ENCODE measurements around the gene DNAH12. TPM values are rescaled to one million over a fixed set of nuclear protein-coding genes. Genes with fewer than 3 reads are reported as not detected.
"Not testable (repeated sequence)": the region's sequence is repeated elsewhere in the genome, so short reads cannot be mapped to it uniquely, and the experiment has no call there.

The DNAH12 gene
- total RNA-seq, 1 experiment from 2014 or later: 0.07 TPM

DNA sequence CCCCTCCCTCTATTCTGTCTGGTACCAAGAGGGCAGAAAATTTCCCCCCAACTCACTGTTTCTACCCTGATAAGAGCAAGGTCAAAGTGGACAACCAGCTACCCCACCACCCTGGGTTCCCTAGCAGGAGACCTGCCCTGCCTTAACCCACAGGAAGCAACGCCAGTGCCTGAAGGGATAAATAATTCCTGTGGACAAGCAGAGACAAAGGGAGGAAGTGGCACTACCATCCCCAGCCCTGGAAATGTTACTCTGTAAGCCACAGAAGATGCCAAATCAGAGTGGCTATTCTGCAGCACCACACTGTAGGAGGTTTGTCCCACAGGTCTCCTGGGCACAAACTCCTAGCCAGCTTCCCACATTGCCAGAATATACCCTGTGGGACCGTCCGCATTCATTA lies 80.1 kb downstream of the DNAH12 start:
- POLR2A ChIA-PET (ENCODE audit: unreplicated experiment): interaction anchor here (0.6 kb wide), 1 partner anchor 122 kb away, joined by 6 read pairs; no protein-coding TSS in a partner anchor
- TF ChIP-seq EZH2phosphoT487 (IDR thresholded peaks at IDR 0.05; ENCODE audit: borderline replicate concordance, low read length) (no peak), EZH2 (IDR thresholded peaks at IDR 0.05; ENCODE audit: low read length, unreplicated experiment) (no peak)
- TF ChIP-seq, protein P1, sequence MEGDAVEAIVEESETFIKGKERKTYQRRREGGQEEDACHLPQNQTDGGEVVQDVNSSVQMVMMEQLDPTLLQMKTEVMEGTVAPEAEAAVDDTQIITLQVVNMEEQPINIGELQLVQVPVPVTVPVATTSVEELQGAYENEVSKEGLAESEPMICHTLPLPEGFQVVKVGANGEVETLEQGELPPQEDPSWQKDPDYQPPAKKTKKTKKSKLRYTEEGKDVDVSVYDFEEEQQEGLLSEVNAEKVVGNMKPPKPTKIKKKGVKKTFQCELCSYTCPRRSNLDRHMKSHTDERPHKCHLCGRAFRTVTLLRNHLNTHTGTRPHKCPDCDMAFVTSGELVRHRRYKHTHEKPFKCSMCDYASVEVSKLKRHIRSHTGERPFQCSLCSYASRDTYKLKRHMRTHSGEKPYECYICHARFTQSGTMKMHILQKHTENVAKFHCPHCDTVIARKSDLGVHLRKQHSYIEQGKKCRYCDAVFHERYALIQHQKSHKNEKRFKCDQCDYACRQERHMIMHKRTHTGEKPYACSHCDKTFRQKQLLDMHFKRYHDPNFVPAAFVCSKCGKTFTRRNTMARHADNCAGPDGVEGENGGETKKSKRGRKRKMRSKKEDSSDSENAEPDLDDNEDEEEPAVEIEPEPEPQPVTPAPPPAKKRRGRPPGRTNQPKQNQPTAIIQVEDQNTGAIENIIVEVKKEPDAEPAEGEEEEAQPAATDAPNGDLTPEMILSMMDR (conservative IDR thresholded peaks at IDR 0.05; ENCODE audit: low read depth, low read length): no peak
- no peak overlapping the region for H3K4me3 ChIP-seq (ENCODE audit: low read length)
- no peak overlapping the region for H2AFZ ChIP-seq (ENCODE audit: low read length)
- intact Hi-C loops (cut with micrococcal nuclease): no loop called here
- no peaks in the 10 kb centered on the region for H3K79me2 ChIP-seq (ENCODE audit: low read length)
- H3K9me2 ChIP-seq (replicated peaks; ENCODE audit: low read length): no peaks in the 10 kb centered on the region
- H3K4me1 ChIP-seq (ENCODE audit: insufficient read depth, low read length): no peaks in the 10 kb centered on the region
- no peaks in the 10 kb centered on the region for H3F3A ChIP-seq (ENCODE audit: low read length, unreplicated experiment)
- peaks cover 2% of the 10 kb centered on the region; the same call in 1 of the 2 replicates for H3K27me3 ChIP-seq (ENCODE audit: low read length)
- no peak overlapping the region for H3K4me2 ChIP-seq (ENCODE audit: low read length)
- H3K36me3 ChIP-seq (ENCODE audit: low read depth, low read length): no peaks in the 10 kb centered on the region
- DNase-seq (no peak), ATAC-seq (peak; percentile 46; the same call in 1 of the 2 replicates)
- CTCF ChIA-PET: no interaction called here
- H3K9me3 ChIP-seq (ENCODE audit: low read length): no peaks in the 10 kb centered on the region
- no peak overlapping the region for H3K9ac ChIP-seq (ENCODE audit: low read length)
- no TSS peak for BruUV-seq (replicated peaks)
- H3K27ac ChIP-seq (ENCODE audit: low read length): no peak overlapping the region
- no peaks in the 10 kb centered on the region for H4K20me1 ChIP-seq (ENCODE audit: low read length)

DNA sequence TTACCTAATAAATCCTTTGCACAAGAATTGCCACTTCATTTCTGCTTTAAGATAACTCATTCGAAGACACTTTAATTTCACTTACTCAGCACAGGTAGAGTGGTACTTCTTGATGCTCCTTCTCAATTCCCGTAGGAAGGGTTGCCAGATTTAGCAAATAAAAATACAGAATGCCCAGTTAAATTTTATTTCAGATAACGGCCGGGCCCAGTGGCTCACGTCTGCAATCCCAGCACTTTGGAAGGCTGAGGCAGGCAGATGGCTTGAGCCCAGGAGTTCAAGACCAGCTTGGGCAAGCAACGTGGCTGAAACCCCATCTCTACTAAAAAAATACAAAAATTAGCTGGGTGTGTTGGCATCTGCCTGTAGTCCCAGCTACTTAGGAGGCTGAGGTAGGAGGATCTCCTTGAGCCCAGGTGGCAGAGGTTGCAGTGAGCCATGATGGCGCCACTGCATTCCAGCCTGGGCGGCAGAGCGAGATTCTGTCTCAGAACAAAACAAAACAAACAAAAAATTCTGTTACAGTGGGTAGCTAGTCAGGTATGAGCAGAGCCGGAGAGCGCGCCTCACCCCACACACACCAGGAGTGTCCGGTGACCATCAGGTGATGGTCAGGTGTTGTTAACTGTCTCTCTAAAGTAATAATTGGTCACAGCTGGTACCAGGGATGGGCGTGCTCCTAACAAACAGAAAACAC lies 92.8 kb downstream of the DNAH12 start:
- H3K79me2 ChIP-seq (ENCODE audit: low read length): no peaks in the 10 kb centered on the region
- no peaks in the 10 kb centered on the region for H3K27me3 ChIP-seq (ENCODE audit: low read length)
- no peaks in the 10 kb centered on the region for H4K20me1 ChIP-seq (ENCODE audit: low read length)
- no TSS peak for BruUV-seq (replicated peaks)
- intact Hi-C loops (cut with micrococcal nuclease): no loop called here
- H3K9me2 ChIP-seq (replicated peaks; ENCODE audit: low read length): no peaks in the 10 kb centered on the region
- DNase-seq (no peak), ATAC-seq (no peak; the same call in 1 of the 2 replicates)
- no peaks in the 10 kb centered on the region for H3K36me3 ChIP-seq (ENCODE audit: low read depth, low read length)
- peaks cover 19% of the 10 kb centered on the region for H3K4me1 ChIP-seq (ENCODE audit: insufficient read depth, low read length)
- peak overlapping the region; percentile 37; the same call in 1 of the 2 replicates for H2AFZ ChIP-seq (ENCODE audit: low read length)
- H3K27ac ChIP-seq (ENCODE audit: low read length): peak overlapping the region; percentile 35
- no peak for TF ChIP-seq EZH2phosphoT487 (IDR thresholded peaks at IDR 0.05; ENCODE audit: borderline replicate concordance, low read length)
- TF ChIP-seq EZH2 (IDR thresholded peaks at IDR 0.05; ENCODE audit: low read length, unreplicated experiment): no peak
- TF ChIP-seq, protein P1 (conservative IDR thresholded peaks at IDR 0.05; ENCODE audit: low read depth, low read length): no peak
- H3K4me3 ChIP-seq (ENCODE audit: low read length): no peak overlapping the region
- peak overlapping the region; percentile 35 for H3K4me2 ChIP-seq (ENCODE audit: low read length)
- no peaks in the 10 kb centered on the region for H3F3A ChIP-seq (ENCODE audit: low read length, unreplicated experiment)
- ChIA-PET POLR2A (ENCODE audit: unreplicated experiment) (no interaction called here), CTCF (no interaction called here)
- no peak overlapping the region for H3K9ac ChIP-seq (ENCODE audit: low read length)
- no peaks in the 10 kb centered on the region for H3K9me3 ChIP-seq (ENCODE audit: low read length)

GRCh38 chr3:57449276-57449847 lies 94.8 kb downstream of the DNAH12 start:
- H3K4me2 ChIP-seq (ENCODE audit: low read length); DNase-seq; POLR2A ChIA-PET (ENCODE audit: unreplicated experiment); H3K36me3 ChIP-seq (ENCODE audit: low read depth, low read length); intact Hi-C loops (cut with micrococcal nuclease); H3K27me3 ChIP-seq (ENCODE audit: low read length); ATAC-seq; H3K9me2 ChIP-seq (replicated peaks; ENCODE audit: low read length); CTCF ChIA-PET; H3K27ac ChIP-seq (ENCODE audit: low read length); H3K9ac ChIP-seq (ENCODE audit: low read length); H2AFZ ChIP-seq (ENCODE audit: low read length); H4K20me1 ChIP-seq (ENCODE audit: low read length); H3K4me3 ChIP-seq (ENCODE audit: low read length); H3K79me2 ChIP-seq (ENCODE audit: low read length); H3F3A ChIP-seq (ENCODE audit: low read length, unreplicated experiment); H3K9me3 ChIP-seq (ENCODE audit: low read length); BruUV-seq (replicated peaks): not testable (repeated sequence)
- peaks cover 29% of the 10 kb centered on the region for H3K4me1 ChIP-seq (ENCODE audit: insufficient read depth, low read length)

DNA sequence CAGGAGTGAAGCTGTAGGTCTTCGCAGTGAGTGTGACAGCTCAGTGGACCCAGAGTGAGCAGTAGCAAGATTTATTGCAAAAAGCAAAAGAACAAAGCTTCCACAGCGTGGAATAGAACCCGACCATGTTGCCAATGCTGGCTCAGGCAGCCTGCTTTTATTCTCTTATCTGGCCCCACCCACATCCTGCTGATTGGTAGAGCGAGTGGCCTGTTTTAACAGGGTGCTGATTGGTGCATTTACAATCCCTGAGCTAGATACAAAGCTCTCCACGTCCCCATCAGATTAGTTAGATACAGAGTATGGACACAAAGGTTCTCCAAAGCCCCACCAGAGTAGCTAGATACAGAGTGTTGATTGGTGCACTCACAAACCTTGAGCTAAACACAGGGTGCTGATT lies 95.7 kb downstream of the DNAH12 start:
- H3K27ac ChIP-seq (ENCODE audit: low read length); H3K9me2 ChIP-seq (replicated peaks; ENCODE audit: low read length); intact Hi-C loops (cut with micrococcal nuclease); DNase-seq; H3K79me2 ChIP-seq (ENCODE audit: low read length); BruUV-seq (replicated peaks); H3K9ac ChIP-seq (ENCODE audit: low read length); H4K20me1 ChIP-seq (ENCODE audit: low read length); POLR2A ChIA-PET (ENCODE audit: unreplicated experiment); H3K4me2 ChIP-seq (ENCODE audit: low read length); H2AFZ ChIP-seq (ENCODE audit: low read length); H3K4me3 ChIP-seq (ENCODE audit: low read length); H3K27me3 ChIP-seq (ENCODE audit: low read length); H3F3A ChIP-seq (ENCODE audit: low read length, unreplicated experiment); H3K9me3 ChIP-seq (ENCODE audit: low read length); ATAC-seq; CTCF ChIA-PET; H3K36me3 ChIP-seq (ENCODE audit: low read depth, low read length): not testable (repeated sequence)
- H3K4me1 ChIP-seq (ENCODE audit: insufficient read depth, low read length): peaks cover 29% of the 10 kb centered on the region
